HEK293T (cell line): ENCODE results near the gene NSUN4.

Experiments
- BHLHE40 ChIP-seq: fragments of 450-650 bp; IDR thresholded peaks from 2 replicates; pipeline ENCODE4 v1.6.1; 2016; ENCODE audit warnings: mild to moderate bottlenecking, moderate library complexity, borderline replicate concordance
- ELF4 ChIP-seq: fragments of 450-650 bp; IDR thresholded peaks from 2 replicates; pipeline ENCODE4 v1.6.1; 2017; ENCODE audit warnings: antibody characterized with exemption
- FOXA1 ChIP-seq: fragments of 450-650 bp; IDR thresholded peaks from 2 replicates; pipeline ENCODE4 v1.6.1; 2016; ENCODE audit warnings: mild to moderate bottlenecking
- FOXK2 ChIP-seq: fragments of 450-650 bp; IDR thresholded peaks from 2 replicates; pipeline ENCODE4 v1.6.1; 2016; ENCODE audit warnings: mild to moderate bottlenecking
- HDGF ChIP-seq: fragments of 450-650 bp; IDR thresholded peaks from 2 replicates; pipeline ENCODE4 v1.6.1; 2017; ENCODE audit warnings: antibody characterized with exemption, borderline replicate concordance
- L3MBTL2 ChIP-seq: fragments of 450-650 bp; conservative IDR thresholded peaks from 2 replicates; pipeline ENCODE4 v1.6.1; 2016; ENCODE audit warnings: mild to moderate bottlenecking
- LEF1 ChIP-seq: fragments of 450-650 bp; IDR thresholded peaks from 2 replicates; pipeline ENCODE4 v1.6.1; 2017; ENCODE audit warnings: mild to moderate bottlenecking, borderline replicate concordance
- SP1 ChIP-seq: fragments of 450-650 bp; IDR thresholded peaks from 2 replicates; pipeline ENCODE4 v1.6.1; 2017
- SUZ12 ChIP-seq: fragments of 450-650 bp; IDR thresholded peaks from 2 replicates; pipeline ENCODE4 v1.6.1; 2016; ENCODE audit warnings: mild to moderate bottlenecking
- TARDBP ChIP-seq: fragments of 450-650 bp; IDR thresholded peaks from 2 replicates; pipeline ENCODE4 v1.6.1; 2016
- ZNF384 ChIP-seq: fragments of 450-650 bp; IDR thresholded peaks from 2 replicates; pipeline ENCODE4 v1.6.1; 2016

DNA sequence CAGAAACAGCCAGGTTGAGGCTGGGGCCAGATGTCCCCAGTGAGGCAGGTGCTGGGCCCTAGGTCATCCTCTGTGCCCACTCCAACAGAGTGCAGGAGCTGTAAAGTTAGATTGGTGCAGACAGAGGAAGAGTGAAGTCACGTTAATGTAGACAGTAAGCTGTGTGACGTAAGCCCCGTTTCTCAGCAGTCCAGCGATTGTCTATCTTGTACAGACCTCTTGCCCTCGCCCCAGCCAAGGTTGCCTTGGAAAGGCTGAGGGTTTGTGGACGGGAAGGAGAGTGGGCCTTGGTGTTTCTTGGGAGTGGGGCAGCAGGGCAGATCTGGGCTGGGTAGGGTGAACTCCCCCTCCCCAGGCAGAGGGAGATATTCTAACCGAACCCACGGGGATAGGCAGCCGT lies 67.0 kb downstream of the NSUN4 start:
- no peak for TF ChIP-seq TARDBP
- no peak for TF ChIP-seq SP1
- TF ChIP-seq ZNF384 = no peak
- no peak for TF ChIP-seq SUZ12
- no peak for TF ChIP-seq FOXA1
- no peak for TF ChIP-seq L3MBTL2
- no peak for TF ChIP-seq BHLHE40
- TF ChIP-seq LEF1 = no peak
- no peak for TF ChIP-seq ELF4
- no peak for TF ChIP-seq FOXK2
- no peak for TF ChIP-seq HDGF
